ENCODE results near the gene TJAP1. TPM values are rescaled to one million over a fixed set of nuclear protein-coding genes. Genes with fewer than 3 reads are reported as not detected.

Gene TJAP1
- total and polyA plus RNA-seq, 2 donors (not counting 3 experiments of a cell fraction or from before 2014, with no cell fraction given), result 28.4 to 31.8 TPM

GRCh38 chr6:43476746-43477145, 624 bp upstream of the TJAP1 start:
- no peaks in the 10 kb centered on the region for H4K20me1 ChIP-seq (replicated peaks; ENCODE audit: control insufficient read depth, extremely low read depth, insufficient read depth, low read length)
- H3K9ac ChIP-seq (replicated peaks; ENCODE audit: extremely low read depth, insufficient read depth, low read length), result no peak overlapping the region
- H2AFZ ChIP-seq (ENCODE audit: low read depth, low read length), result peak overlapping the region; percentile 91
- intact Hi-C loops (cut with micrococcal nuclease) (loop anchor here (2.0 kb wide), 1 partner anchor 22 kb away; the partner anchor contains the start of gene DLK2), dilution Hi-C loops (cut with MboI; ENCODE audit: extremely low pct_ligation_motif_present, low sequenced_read_pairs) (no loop called here)
- peaks cover 9% of the 10 kb centered on the region for H3K4me1 ChIP-seq (ENCODE audit: control insufficient read depth, extremely low read depth, insufficient read depth, low read length)
- peak overlapping the region; percentile 88 for H3K4me2 ChIP-seq (ENCODE audit: insufficient read depth, low read length)
- no peak for DNase-seq (ENCODE audit: low read depth, low spot score)
- no peaks in the 10 kb centered on the region for H3K27me3 ChIP-seq (ENCODE audit: control insufficient read depth in 2 of 2, insufficient read depth in 2 of 2, low read length in 2 of 2)
- peaks cover 14% of the 10 kb centered on the region for H3K79me2 ChIP-seq (ENCODE audit: control insufficient read depth, insufficient read depth, low read length)
- FAIRE-seq, result no peak
- no peaks in the 10 kb centered on the region for H3K36me3 ChIP-seq (ENCODE audit: control insufficient read depth in 2 of 2, extremely low read depth in 1 of 2, insufficient read depth in 2 of 2, low read length in 2 of 2)
- H3K27ac ChIP-seq (ENCODE audit: insufficient read depth, low read depth, low read length), result no peak overlapping the region
- ChIA-PET CTCF (interaction anchor here (0.6 to 1.6 kb wide), 5 partner anchors 13 to 40 kb away, joined by 3 to 9 read pairs (median 3); no protein-coding TSS in a partner anchor), POLR2A (interaction anchor here (0.6 to 0.7 kb wide), 6 partner anchors 11 to 610 kb away, joined by 3 to 5 read pairs (median 4); partner anchors contain the start of gene POLR1C)
- H3K4me3 ChIP-seq (replicated peaks in 1 of 3; ENCODE audit: insufficient read depth in 1 of 3, low read depth in 1 of 3, low read length in 3 of 3), result peak overlapping the region in 1 of 3 experiments; percentile 19
- H3K9me3 ChIP-seq (replicated peaks; ENCODE audit: control insufficient read depth, insufficient read depth, low read length), result no peaks in the 10 kb centered on the region
- no TSS peak for BruUV-seq (replicated peaks)
- no peaks in the 10 kb centered on the region for H3K9me1 ChIP-seq (replicated peaks; ENCODE audit: control insufficient read depth, extremely low read depth, insufficient read depth, low read length)
- TF ChIP-seq POLR2AphosphoS5 (IDR thresholded peaks at IDR 0.05; ENCODE audit: insufficient read depth, low read depth, low read length) (no peak), FOS (IDR thresholded peaks at IDR 0.05; ENCODE audit: borderline replicate concordance, insufficient read depth, low read length) (no peak), EZH2 (IDR thresholded peaks at IDR 0.05; ENCODE audit: borderline replicate concordance, low read depth, low read length, severe bottlenecking) (no peak), MAX (IDR thresholded peaks at IDR 0.05; ENCODE audit: insufficient read depth, insufficient read length) (no peak), MYC (IDR thresholded peaks at IDR 0.05; ENCODE audit: low read depth, low read length) (no peak), JUN (IDR thresholded peaks at IDR 0.05; ENCODE audit: borderline replicate concordance, insufficient read depth, insufficient read length, low read depth) (no peak), GATA2 (IDR thresholded peaks at IDR 0.05; ENCODE audit: insufficient read depth, insufficient read length, low read depth, low read length) (no peak), POLR2A (IDR thresholded peaks at IDR 0.05; ENCODE audit: low read depth, low read length) (no peak), CTCF (IDR thresholded peaks at IDR 0.05; ENCODE audit: extremely low read depth in 1 of 2, insufficient read depth in 1 of 2, low read depth in 1 of 2, low read length in 2 of 2) (no peak)
